HCT116 (cell line): Measurements from ENCODE around the gene SHCBP1. TPM values are rescaled to one million over a fixed set of nuclear protein-coding genes. Genes with fewer than 3 reads are reported as not detected.
A peak's percentile ranks its signal among the peaks of the same experiment; 100 is the strongest.
"Not testable (repeated sequence)": the region's sequence is repeated elsewhere in the genome, so short reads cannot be mapped to it uniquely, and the experiment has no call there.

Experiments used
- ATAC-seq: fragments of 200-7000 bp; cut with Tn5 transposase; 2 replicates; pipeline ENCODE4 v1.9.1; 2020; ENCODE audit warnings: mild to moderate bottlenecking, moderate library complexity
- BruUV-seq: library from RNA; stranded (reverse); fragments of 400-500 nt; replicated peaks from 2 replicates; lab custom pipeline; 2021; lab: Mats Ljungman, UMichigan
- CTCF ChIA-PET: fragments of 300-600 bp; sonication (Branson Sonifier 250); formaldehyde crosslinking; loops from one replicate; lab custom pipeline; 2021; ENCODE audit warnings: antibody characterized with exemption; lab: Charles Lee
- POLR2A ChIA-PET: fragments of 300-600, 350-600 bp; sonication (Branson Sonifier 250); formaldehyde crosslinking; loops from one replicate; lab custom pipeline; 2021; ENCODE audit warnings: antibody characterized with exemption; lab: Charles Lee
- RAD21 ChIA-PET, 2 experiments: fragments of 300-600 bp; sonication (Branson Sonifier 250); formaldehyde crosslinking; loops; one replicate each; lab custom pipeline; 2023; ENCODE audit warnings: low total read pairs in 2 of 2; ENCODE audit not compliant: uncharacterized antibody in 2 of 2, unreplicated experiment in 2 of 2, low non-redundant PET in 1 of 2; lab: Charles Lee
- DNase-seq: peaks from one replicate; pipeline ENCODE4 v3.0.0-alpha.2; 2010; ENCODE audit warnings: low read depth, low spot score
- H2AFZ ChIP-seq: fragments of 200-600 bp; shearing (Covaris generic), sonication (generic); 2 replicates; pipeline ENCODE4 v1.6.1; 2017; ENCODE audit warnings: low read depth, mixed run types, mixed read lengths, antibody characterized with exemption, low read length; ENCODE audit not compliant: poor library complexity, severe bottlenecking
- H3K27ac ChIP-seq: 2 replicates; pipeline ENCODE4 v1.5.1; 2012; ENCODE audit warnings: low read depth, low read length
- H3K27me3 ChIP-seq: fragments of 200-600 bp; sonication (generic); 2 replicates; pipeline ENCODE4 v1.6.1; 2016; ENCODE audit warnings: mixed run types, low read length, mixed read lengths; ENCODE audit not compliant: insufficient read depth
- H3K36me3 ChIP-seq, 2 experiments: fragments of 200-500 bp in 1 of 2; fragments of 200-600 bp in 1 of 2; sonication (Bioruptor generic) in 1 of 2; sonication (generic) in 1 of 2; 2 replicates each; pipeline versions ENCODE4 v1.5.1 to v1.6.1; 2014 to 2016; ENCODE audit warnings: low read length in 2 of 2, inconsistent platforms in 1 of 2, mixed read lengths in 1 of 2, mixed run types in 1 of 2; ENCODE audit not compliant: insufficient read depth in 2 of 2, control insufficient read depth in 1 of 2
- H3K4me1 ChIP-seq, 2 experiments: fragments of 200-600 bp in 1 of 2; sonication (generic) in 1 of 2; 2 replicates each; pipeline versions ENCODE4 v1.5.1 to v1.6.1; 2012 to 2017; ENCODE audit warnings: low read length in 2 of 2, inconsistent platforms in 1 of 2, mild to moderate bottlenecking in 1 of 2, mixed read lengths in 1 of 2, mixed run types in 1 of 2, moderate library complexity in 1 of 2; ENCODE audit not compliant: insufficient read depth in 2 of 2, control insufficient read depth in 1 of 2
- H3K4me2 ChIP-seq: fragments of 200-600 bp; sonication (generic); 2 replicates; pipeline ENCODE4 v1.6.1; 2017; ENCODE audit warnings: mixed run types, low read length, mixed read lengths
- H3K4me3 ChIP-seq, 2 experiments: fragments of 200-600 bp in 1 of 2; sonication (generic) in 1 of 2; replicated peaks in 1 of 2; 2 replicates each; pipeline ENCODE4 v1.5.1; 2011 to 2016; ENCODE audit warnings: low read length in 2 of 2, control low read depth in 1 of 2, low read depth in 1 of 2, mild to moderate bottlenecking in 1 of 2, mixed read lengths in 1 of 2, mixed run types in 1 of 2
- H3K79me2 ChIP-seq: fragments of 200-600 bp; sonication (generic); 2 replicates; pipeline ENCODE4 v1.6.1; 2017; ENCODE audit warnings: mild to moderate bottlenecking, mixed run types, low read length, moderate library complexity, mixed read lengths; ENCODE audit not compliant: insufficient read depth
- H3K9ac ChIP-seq: fragments of 200-600 bp; sonication (generic); 2 replicates; pipeline ENCODE4 v1.6.1; 2016; ENCODE audit warnings: low read length, mixed read lengths
- H3K9me2 ChIP-seq: fragments of 200-600 bp; sonication (generic), shearing (Covaris generic); 2 replicates; pipeline ENCODE4 v1.6.1; 2017; ENCODE audit warnings: mixed run types, mild to moderate bottlenecking, moderate library complexity; ENCODE audit not compliant: insufficient read depth
- H3K9me3 ChIP-seq, 2 experiments: fragments of 200-500 bp in 1 of 2; fragments of 200-600 bp in 1 of 2; sonication (Bioruptor generic) in 1 of 2; sonication (generic) in 1 of 2; 2 replicates each; pipeline ENCODE4 v1.6.1; 2014 to 2017; ENCODE audit warnings: low read length in 2 of 2, mixed read lengths in 2 of 2, inconsistent platforms in 1 of 2, low read depth in 1 of 2, mild to moderate bottlenecking in 1 of 2, mixed run types in 1 of 2, moderate library complexity in 1 of 2; ENCODE audit not compliant: control insufficient read depth in 1 of 2, insufficient read depth in 1 of 2
- H4K20me1 ChIP-seq: fragments of 200-600 bp; sonication (generic), shearing (Covaris generic); 2 replicates; pipeline ENCODE4 v1.6.1; 2017; ENCODE audit warnings: mixed run types, mild to moderate bottlenecking, moderate library complexity; ENCODE audit not compliant: insufficient read depth
- CTCF ChIP-seq, 3 experiments: fragments of 200-600 bp in 1 of 3; sonication (generic) in 1 of 3; IDR thresholded peaks in 2 of 3; conservative IDR thresholded peaks in 1 of 3; 2 replicates each; pipeline ENCODE4 v1.5.1; 2012 to 2017; ENCODE audit warnings: low read depth in 2 of 3, low read length in 2 of 3, antibody characterized with exemption in 1 of 3, borderline replicate concordance in 1 of 3, control low read depth in 1 of 3, mild to moderate bottlenecking in 1 of 3, mixed read lengths in 1 of 3, mixed run types in 1 of 3, moderate library complexity in 1 of 3; ENCODE audit not compliant: insufficient read depth in 1 of 3
- RAD21 ChIP-seq: IDR thresholded peaks from 2 replicates; pipeline ENCODE4 v1.6.1; 2012; ENCODE audit warnings: low read depth, mild to moderate bottlenecking
- intact Hi-C: fragments of 100-400 bp; cut with micrococcal nuclease; formaldehyde crosslinking; loops from 2 replicates; pipeline ENCODE4 v1.10.0; 2022
- total RNA-seq: library from RNA; stranded (reverse); gene quantifications from one replicate; pipeline ENCODE4 v1.2.1, GENCODE V29; 2021; ENCODE audit not compliant: unreplicated experiment

Gene SHCBP1
- total RNA-seq, 1 experiment from 2014 or later = 33.3 TPM

GRCh38 chr16:46555951-46556350, 65.2 kb downstream of the SHCBP1 start:
- no peak overlapping the region for H2AFZ ChIP-seq
- H3K4me2 ChIP-seq = no peak overlapping the region
- ChIA-PET CTCF (no interaction called here), POLR2A (no interaction called here), RAD21 (no interaction called here)
- no peaks in the 10 kb centered on the region for H3K4me1 ChIP-seq
- no peak overlapping the region for H3K4me3 ChIP-seq
- no peaks in the 10 kb centered on the region for H3K9me3 ChIP-seq
- ATAC-seq = no peak
- H3K79me2 ChIP-seq = no peaks in the 10 kb centered on the region
- H3K27me3 ChIP-seq = no peaks in the 10 kb centered on the region
- BruUV-seq = no TSS peak
- H4K20me1 ChIP-seq = no peaks in the 10 kb centered on the region
- no peak for DNase-seq
- no peak for TF ChIP-seq CTCF (IDR thresholded peaks at IDR 0.05 in 2 of 3, conservative IDR thresholded peaks at IDR 0.05 in 1 of 3; ENCODE audit: borderline replicate concordance in 1 of 3, insufficient read depth in 1 of 3, low read depth in 2 of 3, low read length in 2 of 3)
- no peak overlapping the region for H3K9ac ChIP-seq
- no peaks in the 10 kb centered on the region for H3K36me3 ChIP-seq
- intact Hi-C loops = loop anchor here (10.0 kb wide), 1 partner anchor 249 kb away; no protein-coding TSS in a partner anchor
- H3K27ac ChIP-seq = no peak overlapping the region
- H3K9me2 ChIP-seq = no peaks in the 10 kb centered on the region

- H3K27ac ChIP-seq, H3K4me3 ChIP-seq, H3K9me3 ChIP-seq, H3K36me3 ChIP-seq, POLR2A ChIA-PET, H3K9me2 ChIP-seq, BruUV-seq, H3K27me3 ChIP-seq, H3K4me1 ChIP-seq, H3K79me2 ChIP-seq, H3K9ac ChIP-seq, H4K20me1 ChIP-seq: not testable (repeated sequence)
- ChIA-PET RAD21 (interaction anchor here in 1 of 2 experiments (0.5 to 0.7 kb wide), 2 partner anchors 116 to 1610 kb away, joined by 3 to 4 read pairs; no protein-coding TSS in a partner anchor), CTCF (interaction anchor here (1.2 to 2.5 kb wide), 3 partner anchors 9 to 53 kb away, joined by 3 to 11 read pairs (median 3); no protein-coding TSS in a partner anchor)
- Histone ChIP-seq H2AFZ (peak overlapping the region; percentile 61), H3K4me2 (peak overlapping the region; percentile 39; the same call in 1 of the 2 replicates)
- ATAC-seq = peak; percentile 87
- DNase-seq = peak; percentile 48
- TF ChIP-seq CTCF (IDR thresholded peaks at IDR 0.05 in 2 of 3, conservative IDR thresholded peaks at IDR 0.05 in 1 of 3; ENCODE audit: borderline replicate concordance in 1 of 3, insufficient read depth in 1 of 3, low read depth in 2 of 3, low read length in 2 of 3) = peak; percentile 50 to 90 (median 76); a peak in 5 of 6 replicates
- peak; percentile 74 for TF ChIP-seq RAD21
- intact Hi-C loops = loop anchor here (1.0 to 10.0 kb wide), 2 partner anchors 53 to 250 kb away; no protein-coding TSS in a partner anchor
Measured at GRCh38 chr16:46554435-46554834, 66.7 kb downstream of the SHCBP1 start.
